ENCODE data around the gene CD247. TPM values are rescaled to one million over a fixed set of nuclear protein-coding genes. Genes with fewer than 3 reads are reported as not detected.
A peak's percentile ranks its signal among the peaks of the same experiment; 100 is the strongest.

The CD247 gene
- total and polyA plus RNA-seq, 2 donors from 2014 or later = 1.8 to 7.7 TPM

DNA sequence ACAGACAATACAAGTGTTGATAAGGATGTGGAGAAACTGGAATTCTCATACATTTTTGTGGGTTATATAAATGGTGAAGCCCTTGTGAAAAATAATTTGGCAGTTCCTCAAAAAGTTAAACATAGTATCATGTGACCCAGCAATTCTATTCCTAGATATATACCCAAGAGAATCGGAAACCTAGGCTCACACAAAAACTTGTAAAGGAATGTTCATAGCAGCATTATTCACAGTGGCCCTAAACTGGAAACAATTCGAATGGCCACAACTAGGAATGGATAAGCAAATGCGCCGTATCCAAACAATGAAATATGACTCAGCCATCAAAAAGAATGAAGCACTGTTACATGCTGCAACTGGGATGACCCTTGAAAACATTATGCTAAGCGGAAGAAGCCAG lies 3.9 kb upstream of the CD247 start:
- Histone ChIP-seq H3K27me3 (ENCODE audit: control insufficient read depth, insufficient read depth, low read length) (no peaks in the 10 kb centered on the region), H3K27ac (ENCODE audit: low read depth in 2 of 2, low read length in 2 of 2) (no peak overlapping the region), H3K4me3 (ENCODE audit: low read length in 3 of 3) (no peak overlapping the region), H3K36me3 (ENCODE audit: control insufficient read depth in 2 of 3, insufficient read depth in 3 of 3, low read length in 3 of 3) (no peaks in the 10 kb centered on the region), H3K9me3 (ENCODE audit: control insufficient read depth in 2 of 3, insufficient read depth in 1 of 3, low read length in 3 of 3) (peaks cover 0 to 4% (median 0%) of the 10 kb centered on the region in 3 donors), H3K4me1 (ENCODE audit: control insufficient read depth in 2 of 3, insufficient read depth in 2 of 3, low read depth in 1 of 3, low read length in 3 of 3) (no peaks in the 10 kb centered on the region), H3K9ac (ENCODE audit: low read length in 3 of 3) (no peak overlapping the region)
- DNase-seq (no peak), FAIRE-seq (no peak)
- intact Hi-C loops (cut with DNase I) = no loop called here
- TF ChIP-seq, protein P1, sequence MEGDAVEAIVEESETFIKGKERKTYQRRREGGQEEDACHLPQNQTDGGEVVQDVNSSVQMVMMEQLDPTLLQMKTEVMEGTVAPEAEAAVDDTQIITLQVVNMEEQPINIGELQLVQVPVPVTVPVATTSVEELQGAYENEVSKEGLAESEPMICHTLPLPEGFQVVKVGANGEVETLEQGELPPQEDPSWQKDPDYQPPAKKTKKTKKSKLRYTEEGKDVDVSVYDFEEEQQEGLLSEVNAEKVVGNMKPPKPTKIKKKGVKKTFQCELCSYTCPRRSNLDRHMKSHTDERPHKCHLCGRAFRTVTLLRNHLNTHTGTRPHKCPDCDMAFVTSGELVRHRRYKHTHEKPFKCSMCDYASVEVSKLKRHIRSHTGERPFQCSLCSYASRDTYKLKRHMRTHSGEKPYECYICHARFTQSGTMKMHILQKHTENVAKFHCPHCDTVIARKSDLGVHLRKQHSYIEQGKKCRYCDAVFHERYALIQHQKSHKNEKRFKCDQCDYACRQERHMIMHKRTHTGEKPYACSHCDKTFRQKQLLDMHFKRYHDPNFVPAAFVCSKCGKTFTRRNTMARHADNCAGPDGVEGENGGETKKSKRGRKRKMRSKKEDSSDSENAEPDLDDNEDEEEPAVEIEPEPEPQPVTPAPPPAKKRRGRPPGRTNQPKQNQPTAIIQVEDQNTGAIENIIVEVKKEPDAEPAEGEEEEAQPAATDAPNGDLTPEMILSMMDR (IDR thresholded peaks at IDR 0.05; ENCODE audit: borderline replicate concordance, extremely low read depth, insufficient read depth) = no peak

DNA sequence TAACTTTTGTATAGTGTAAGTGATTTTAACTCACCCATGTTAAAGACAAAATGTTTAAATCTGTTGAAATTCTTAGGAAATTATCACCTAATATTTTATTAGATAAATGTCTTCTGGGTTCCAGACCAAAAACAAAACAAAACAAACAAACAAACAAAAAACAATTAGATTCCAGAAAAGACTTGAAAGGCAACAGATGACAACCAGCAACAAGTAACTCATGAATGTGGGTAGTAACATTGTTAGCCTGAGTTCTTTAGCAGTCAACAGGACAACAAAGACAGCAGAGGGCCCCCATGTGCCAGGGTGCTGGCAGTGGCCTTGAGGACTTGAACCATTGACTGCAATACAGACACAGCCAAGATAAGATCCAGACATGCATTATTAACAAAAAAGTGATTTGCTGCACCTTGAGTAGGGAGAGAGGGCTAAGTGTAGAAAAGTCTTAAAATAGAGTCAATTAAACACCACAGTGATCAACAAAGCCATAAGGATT lies 2.4 kb upstream of the CD247 start:
- Histone ChIP-seq H3K27ac (ENCODE audit: low read depth in 2 of 2, low read length in 2 of 2) (no peak overlapping the region), H3K4me3 (ENCODE audit: low read length in 3 of 3) (no peak overlapping the region), H3K4me1 (ENCODE audit: control insufficient read depth in 2 of 3, insufficient read depth in 2 of 3, low read depth in 1 of 3, low read length in 3 of 3) (no peaks in the 10 kb centered on the region), H3K27me3 (ENCODE audit: control insufficient read depth, insufficient read depth, low read length) (no peaks in the 10 kb centered on the region), H3K36me3 (ENCODE audit: control insufficient read depth in 2 of 3, insufficient read depth in 3 of 3, low read length in 3 of 3) (no peaks in the 10 kb centered on the region), H3K9ac (ENCODE audit: low read length in 3 of 3) (no peak overlapping the region), H3K9me3 (ENCODE audit: control insufficient read depth in 2 of 3, insufficient read depth in 1 of 3, low read length in 3 of 3) (peaks cover 0 to 4% (median 0%) of the 10 kb centered on the region in 3 donors)
- FAIRE-seq (no peak), DNase-seq (no peak)
- TF ChIP-seq, protein P1 (IDR thresholded peaks at IDR 0.05; ENCODE audit: borderline replicate concordance, extremely low read depth, insufficient read depth) = peak; percentile 45
- intact Hi-C loops (cut with DNase I) = no loop called here

DNA sequence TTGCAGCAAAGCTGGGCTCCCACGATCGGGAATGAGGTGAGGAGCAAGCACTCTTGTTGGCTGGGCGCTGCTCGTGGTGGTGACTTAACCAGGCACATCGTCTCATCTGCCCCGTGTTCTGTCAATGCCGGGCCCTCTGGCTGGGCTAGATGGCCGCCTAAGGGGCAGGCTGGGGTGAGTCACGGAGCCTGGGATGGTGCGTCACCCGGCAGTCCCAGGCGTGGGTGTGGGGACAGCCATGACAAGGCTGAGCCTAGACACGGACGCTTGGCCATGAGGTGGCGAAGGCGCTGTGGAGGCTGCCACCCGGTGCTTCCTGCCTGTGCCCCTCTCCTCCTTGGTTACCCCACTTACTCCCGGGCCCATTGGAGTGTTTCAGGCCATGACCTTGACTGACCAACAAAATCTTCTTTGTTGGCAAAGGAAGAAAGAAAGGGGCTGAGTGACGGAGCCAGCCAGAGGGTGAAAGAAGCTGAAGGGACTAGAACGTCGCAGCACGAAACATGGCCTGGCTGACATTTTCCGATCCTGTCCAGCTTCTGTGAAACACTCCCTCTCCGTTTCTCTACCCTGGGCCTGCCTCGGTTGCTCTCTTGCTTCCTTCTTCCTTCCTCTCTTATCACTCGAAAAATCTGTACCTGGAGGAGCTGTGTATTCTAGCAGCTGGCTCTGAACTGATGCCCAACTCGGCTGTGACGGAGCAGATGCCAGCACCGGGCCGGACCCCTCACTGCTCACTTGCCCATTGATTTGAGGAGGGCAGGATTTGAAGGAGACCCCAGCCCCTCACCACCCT lies 596 bp downstream of the CD247 start:
- Histone ChIP-seq H3K9me3 (ENCODE audit: control insufficient read depth in 2 of 3, insufficient read depth in 1 of 3, low read length in 3 of 3) (no peaks in the 10 kb centered on the region), H3K4me3 (ENCODE audit: low read length in 3 of 3) (no peak overlapping the region), H3K9ac (ENCODE audit: low read length in 3 of 3) (no peak overlapping the region), H3K36me3 (ENCODE audit: control insufficient read depth in 2 of 3, insufficient read depth in 3 of 3, low read length in 3 of 3) (no peaks in the 10 kb centered on the region), H3K4me1 (ENCODE audit: control insufficient read depth in 2 of 3, insufficient read depth in 2 of 3, low read depth in 1 of 3, low read length in 3 of 3) (no peaks in the 10 kb centered on the region), H3K27me3 (ENCODE audit: control insufficient read depth, insufficient read depth, low read length) (no peaks in the 10 kb centered on the region), H3K27ac (ENCODE audit: low read depth in 2 of 2, low read length in 2 of 2) (no peak overlapping the region)
- DNase-seq (peak in 1 of 5 donors; percentile 78), FAIRE-seq (no peak)
- intact Hi-C loops (cut with DNase I) = no loop called here
- TF ChIP-seq, protein P1 (IDR thresholded peaks at IDR 0.05; ENCODE audit: borderline replicate concordance, extremely low read depth, insufficient read depth) = no peak
